Raji (cell line): ENCODE data around the gene KBTBD7.

ENCODE experiments used
- POLR2A ChIP-seq: IDR thresholded peaks from 2 replicates; pipeline ENCODE4 v1.6.1; 2011; ENCODE audit warnings: low read depth, low read length, control low read depth; ENCODE audit not compliant: insufficient read depth

The KBTBD7 gene

DNA sequence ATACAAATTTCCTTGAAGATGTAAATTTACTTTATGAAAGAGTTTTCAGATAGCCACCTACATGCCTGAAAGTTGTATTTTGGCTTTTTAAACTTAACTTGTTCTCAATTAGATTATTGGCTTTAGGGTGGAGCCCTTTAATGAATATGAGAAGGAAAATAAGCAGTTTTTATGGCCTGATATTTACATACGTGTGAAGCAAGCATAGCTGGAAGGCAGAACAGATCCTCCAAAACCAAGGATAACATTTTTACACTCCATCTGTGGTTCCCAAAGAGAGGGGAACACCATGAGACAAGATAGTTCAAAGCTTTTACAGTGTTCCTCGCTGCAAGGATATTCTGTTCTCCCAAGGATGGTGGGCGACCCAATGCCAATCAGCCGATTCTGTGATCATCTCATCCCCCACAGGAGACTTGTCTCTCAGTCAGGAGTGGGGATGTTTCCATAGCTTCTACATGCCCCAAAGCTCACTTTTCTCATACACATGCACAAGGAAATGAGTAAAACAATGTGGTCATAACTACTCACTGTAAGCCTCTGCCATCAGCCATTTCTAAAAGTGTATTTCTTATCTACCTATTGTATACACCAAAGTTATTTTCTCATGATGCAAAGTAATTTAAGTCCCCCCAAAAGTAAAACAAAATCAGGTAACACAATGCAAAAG, 37.2 kb downstream of the KBTBD7 start:
- no peak for TF ChIP-seq POLR2A

GRCh38 chr13:41156620-41157019, 37.7 kb downstream of the KBTBD7 start:
- TF ChIP-seq POLR2A = no peak

DNA sequence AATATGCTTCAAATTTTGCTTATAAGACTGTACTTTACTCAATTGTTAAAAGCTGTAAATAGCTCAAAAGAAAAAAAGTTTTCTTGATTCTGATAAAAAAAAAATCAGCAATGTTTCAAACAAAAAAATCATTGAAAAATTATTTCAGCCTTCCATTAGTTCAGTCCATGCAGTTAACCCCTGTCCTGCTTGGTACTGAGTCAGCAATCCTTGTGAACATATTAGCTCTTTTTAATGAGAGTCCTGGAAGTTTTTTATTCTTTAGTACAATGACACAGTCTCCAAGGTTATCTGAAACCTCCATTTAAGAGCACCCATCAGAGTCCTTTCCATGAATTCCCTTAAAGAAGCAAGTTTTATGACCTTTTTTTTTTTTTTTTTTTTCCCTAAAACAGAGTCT, 40.3 kb downstream of the KBTBD7 start:
- TF ChIP-seq POLR2A = no peak

- TF ChIP-seq POLR2A = no peak
These were observed 42.4 kb downstream of the KBTBD7 start for GRCh38 chr13:41152005-41152404.

- TF ChIP-seq POLR2A = no peak
These were observed 44.3 kb downstream of the KBTBD7 start for GRCh38 chr13:41150058-41150457.

GRCh38 chr13:41148419-41149283, 45.7 kb downstream of the KBTBD7 start:
- TF ChIP-seq POLR2A = no peak

DNA sequence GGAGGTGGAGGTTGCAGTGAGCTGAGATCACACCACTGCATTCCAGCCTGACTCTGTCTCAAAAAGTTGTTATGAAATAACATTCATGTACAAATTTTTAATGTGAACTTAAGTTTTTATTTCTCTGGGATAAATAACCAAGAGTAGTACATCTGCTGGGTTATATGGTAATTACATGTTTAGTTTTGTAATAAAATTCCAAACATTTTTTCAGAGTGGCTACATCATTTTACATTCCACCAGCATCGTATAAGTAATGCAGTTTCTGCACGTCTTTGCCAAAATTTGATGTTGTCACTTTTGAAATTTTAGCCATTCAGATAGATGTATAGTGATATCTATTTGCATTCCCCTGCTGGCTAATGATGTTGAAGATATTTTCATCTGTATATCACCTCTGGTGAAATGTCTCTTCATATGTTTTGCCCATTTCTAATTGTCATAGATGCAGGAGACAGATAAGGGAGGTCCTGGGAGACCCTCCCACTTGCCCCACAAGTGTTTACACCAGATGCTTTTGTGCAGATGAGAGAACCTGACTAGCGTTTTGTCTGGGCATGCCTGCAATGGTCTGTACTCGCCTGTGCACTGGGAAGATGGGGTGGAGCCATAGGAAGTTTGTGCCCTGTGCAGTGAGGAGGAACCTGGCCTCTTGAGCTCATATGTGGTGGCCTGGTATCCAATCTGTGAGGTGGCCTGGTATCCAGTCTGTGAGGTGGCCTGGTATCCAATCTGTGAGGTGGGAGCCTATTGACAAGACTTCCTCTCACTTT, 49.0 kb downstream of the KBTBD7 start:
- no peak for TF ChIP-seq POLR2A

DNA sequence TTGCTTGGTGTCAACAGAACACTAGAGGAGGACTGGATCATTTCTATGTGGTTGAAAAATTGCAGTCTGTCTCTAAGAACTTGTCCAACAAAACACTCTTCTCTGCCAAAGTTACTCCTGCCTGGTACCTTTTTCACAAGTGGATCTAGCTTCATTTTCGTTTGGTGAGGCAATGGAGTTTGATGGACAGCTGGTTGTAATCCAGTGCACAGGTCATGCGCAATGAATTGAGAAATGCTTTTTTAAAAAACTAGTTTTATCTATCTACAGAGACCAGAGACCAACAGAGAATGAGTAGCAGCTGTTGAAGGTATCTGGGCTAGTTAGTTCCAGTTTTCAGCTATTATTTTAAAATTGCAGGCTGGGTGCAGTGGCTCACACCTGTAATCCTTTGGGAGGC, 49.8 kb downstream of the KBTBD7 start:
- no peak for TF ChIP-seq POLR2A
